Type B pancreatic cell (in vitro differentiated cells): ENCODE results near the gene ALOX12. TPM values are rescaled to one million over a fixed set of nuclear protein-coding genes. Genes with fewer than 3 reads are reported as not detected.
"Not testable (repeated sequence)": the region's sequence is repeated elsewhere in the genome, so short reads cannot be mapped to it uniquely, and the experiment has no call there.

Experiments used
- DNase-seq: peaks from one replicate; pipeline ENCODE4 v3.0.0; 2021; ENCODE audit warnings: mixed read lengths; ENCODE audit not compliant: unreplicated experiment; ENCODE audit errors: extremely low spot score
- H3K27ac Mint-ChIP-seq: 2 replicates; pipeline ENCODE4 v1.8.0; 2021; ENCODE audit warnings: mild to moderate bottlenecking, mixed read lengths
- H3K27me3 Mint-ChIP-seq: 2 replicates; pipeline ENCODE4 v1.8.0; 2021; ENCODE audit warnings: mixed read lengths
- H3K36me3 Mint-ChIP-seq: 2 replicates; pipeline ENCODE4 v1.8.0; 2021; ENCODE audit warnings: mixed read lengths
- H3K4me1 Mint-ChIP-seq: one replicate; pipeline ENCODE4 v1.8.0; 2021; ENCODE audit warnings: mixed read lengths; ENCODE audit not compliant: unreplicated experiment
- H3K4me3 Mint-ChIP-seq: 2 replicates; pipeline ENCODE4 v1.8.0; 2021; ENCODE audit warnings: mild to moderate bottlenecking, mixed read lengths
- H3K9me3 Mint-ChIP-seq: 2 replicates; pipeline ENCODE4 v1.8.0; 2021; ENCODE audit warnings: mixed read lengths
- CTCF ChIP-seq: fragments of 200-600 bp; sonication (generic); conservative IDR thresholded peaks from 2 replicates; pipeline ENCODE4 v1.5.0; 2021; ENCODE audit warnings: antibody characterized with exemption, mild to moderate bottlenecking
- total RNA-seq: library from RNA; stranded (reverse); gene quantifications from 2 replicates; pipeline ENCODE4 v1.2.1, GENCODE V29; 2021; ENCODE audit warnings: low replicate concordance

ALOX12 gene
- total RNA-seq, 1 donor from 2014 or later: 0.34 TPM

- no peaks in the 10 kb centered on the region for H3K9me3 Mint-ChIP-seq
- no peaks in the 10 kb centered on the region for H3K36me3 Mint-ChIP-seq
- H3K4me3 Mint-ChIP-seq: peak overlapping the region; percentile 58
- peak overlapping the region; percentile 97 for H3K27ac Mint-ChIP-seq
- H3K4me1 Mint-ChIP-seq: peaks cover 15% of the 10 kb centered on the region
- no peak for DNase-seq
- H3K27me3 Mint-ChIP-seq: peaks cover 45% of the 10 kb centered on the region
- TF ChIP-seq CTCF: no peak
Observed at GRCh38 chr17:7047566-7047965, 51.7 kb downstream of the ALOX12 start.

GRCh38 chr17:7048968-7049367 lies 53.1 kb downstream of the ALOX12 start:
- no peak for TF ChIP-seq CTCF
- Mint-ChIP-seq H3K36me3 (no peaks in the 10 kb centered on the region), H3K9me3 (no peaks in the 10 kb centered on the region), H3K4me3 (no peak overlapping the region), H3K27ac (peak overlapping the region; percentile 29), H3K27me3 (peaks cover 36% of the 10 kb centered on the region), H3K4me1 (peaks cover 15% of the 10 kb centered on the region)
- DNase-seq: no peak

GRCh38 chr17:7050583-7050982 lies 54.7 kb downstream of the ALOX12 start:
- peaks cover 27% of the 10 kb centered on the region for H3K27me3 Mint-ChIP-seq
- not testable (repeated sequence) for DNase-seq, H3K36me3 Mint-ChIP-seq, H3K4me3 Mint-ChIP-seq, H3K27ac Mint-ChIP-seq, H3K9me3 Mint-ChIP-seq
- H3K4me1 Mint-ChIP-seq: peaks cover 11% of the 10 kb centered on the region

- no peak overlapping the region for H3K27ac Mint-ChIP-seq
- no peak for DNase-seq
- TF ChIP-seq CTCF: no peak
- H3K9me3 Mint-ChIP-seq: no peaks in the 10 kb centered on the region
- H3K4me3 Mint-ChIP-seq: no peak overlapping the region
- H3K4me1 Mint-ChIP-seq: no peaks in the 10 kb centered on the region
- no peaks in the 10 kb centered on the region for H3K36me3 Mint-ChIP-seq
- peaks cover 2% of the 10 kb centered on the region for H3K27me3 Mint-ChIP-seq
Observed at GRCh38 chr17:7056386-7056785, 60.5 kb downstream of the ALOX12 start.

- Mint-ChIP-seq H3K27ac (no peak overlapping the region), H3K4me1 (peaks cover 4% of the 10 kb centered on the region)
Observed at GRCh38 chr17:7058831-7059447, 63.1 kb downstream of the ALOX12 start.

More at GRCh38 chr17:7058831-7059447, 63.1 kb downstream of the ALOX12 start:
- TF ChIP-seq CTCF: no peak
- Mint-ChIP-seq H3K4me3 (no peak overlapping the region), H3K9me3 (no peaks in the 10 kb centered on the region), H3K27me3 (peaks cover 8% of the 10 kb centered on the region), H3K36me3 (no peaks in the 10 kb centered on the region)
- no peak for DNase-seq

Other genes starting within 250 kb of the ALOX12 start
- gene XAF1, start 240.0 kb upstream of the ALOX12 start, total RNA-seq: 2.1 and 7.8 TPM in 2 replicates
- gene FBXO39, start 219.8 kb upstream of the ALOX12 start, total RNA-seq: 0.26 TPM in 1 of 2 replicates, not detected in the other
- gene TEKT1, start 164.3 kb upstream of the ALOX12 start, total RNA-seq: 0.24 and 1.6 TPM in 2 replicates
- gene RNASEK, start 16.6 kb downstream of the ALOX12 start, total RNA-seq: 176 and 208 TPM in 2 replicates
- gene BCL6B, start 27.0 kb downstream of the ALOX12 start, total RNA-seq: not detected in 2 replicates
- gene SLC16A13, start 40.0 kb downstream of the ALOX12 start, total RNA-seq: 13.5 and 15.5 TPM in 2 replicates
- 3.9 and 10.5 TPM in 2 replicates for gene SLC16A11, start 48.0 kb downstream of the ALOX12 start, total RNA-seq
- gene CLEC10A, start 84.2 kb downstream of the ALOX12 start, total RNA-seq: not detected in 2 replicates
- gene ASGR2, start 118.8 kb downstream of the ALOX12 start, total RNA-seq: 0.82 and 1.3 TPM in 2 replicates
- gene ASGR1, start 183.3 kb downstream of the ALOX12 start, total RNA-seq: 7.5 and 9.7 TPM in 2 replicates
- gene DLG4, start 223.8 kb downstream of the ALOX12 start, total RNA-seq: 7.8 and 46.1 TPM in 2 replicates
- 573 and 617 TPM in 2 replicates for gene ACADVL, start 223.9 kb downstream of the ALOX12 start, total RNA-seq
- 62.8 and 93.9 TPM in 2 replicates for gene DVL2, start 238.5 kb downstream of the ALOX12 start, total RNA-seq
- 42.8 and 61.1 TPM in 2 replicates for gene PHF23, start 243.4 kb downstream of the ALOX12 start, total RNA-seq
- gene GABARAP, start 246.4 kb downstream of the ALOX12 start, total RNA-seq: 478 and 570 TPM in 2 replicates